ENCODE data around the gene JAML.

Gene JAML

GRCh38 chr11:118263112-118263511 lies 38.3 kb upstream of the JAML start:
- TF ChIP-seq CTCF (IDR thresholded peaks at IDR 0.05), result no peak

- no peak for TF ChIP-seq CTCF (IDR thresholded peaks at IDR 0.05)
Observed at GRCh38 chr11:118260353-118260752, 35.5 kb upstream of the JAML start.

- TF ChIP-seq CTCF (IDR thresholded peaks at IDR 0.05), result no peak
Observed at GRCh38 chr11:118259138-118259537, 34.3 kb upstream of the JAML start.

- TF ChIP-seq CTCF (IDR thresholded peaks at IDR 0.05), result peak; percentile 16; the same call in 1 of the 2 replicates
Observed at GRCh38 chr11:118258410-118258809, 33.6 kb upstream of the JAML start.

- no peak for TF ChIP-seq CTCF (IDR thresholded peaks at IDR 0.05)
Observed at GRCh38 chr11:118252688-118253087, 27.9 kb upstream of the JAML start.

- no peak for TF ChIP-seq CTCF (IDR thresholded peaks at IDR 0.05)
Observed at GRCh38 chr11:118251858-118252652, 27.2 kb upstream of the JAML start, which contains the start of gene MPZL3. TSS of gene MPZL3 (minus strand) at chr11:118252365. CDS start at chr11:118252294, 71 bp downstream.

- TF ChIP-seq CTCF (IDR thresholded peaks at IDR 0.05), result no peak
Observed at GRCh38 chr11:118247041-118247440, 22.2 kb upstream of the JAML start.
